NCI-H2227 (cell line): ENCODE data around the gene DRC3.

Experiments
- DNase-seq: peaks from one replicate; lab custom pipeline; 2025; ENCODE audit not compliant: unreplicated experiment; lab: John Stamatoyannopoulos, UW

DRC3 gene

DNA sequence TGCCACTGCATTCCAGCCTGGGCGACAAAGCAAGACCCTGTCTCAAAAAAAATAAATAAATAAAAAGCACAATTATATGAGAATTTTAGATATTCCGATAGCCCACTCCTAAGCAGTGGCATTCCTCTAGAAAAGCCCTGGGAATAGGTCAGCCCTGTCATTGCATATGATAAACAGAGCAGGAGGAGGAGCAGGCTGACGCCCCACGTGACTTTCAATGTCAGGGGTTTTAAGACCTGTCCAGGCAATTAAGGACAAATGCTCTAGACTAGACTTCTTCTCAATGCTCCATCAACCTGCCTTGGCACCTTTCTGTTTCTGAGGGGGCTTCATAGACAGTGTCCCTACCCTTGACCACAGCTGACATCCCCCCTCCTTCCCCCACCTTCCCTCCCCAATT lies 8.0 kb upstream of the DRC3 start:
- DNase-seq, result no peak

DNA sequence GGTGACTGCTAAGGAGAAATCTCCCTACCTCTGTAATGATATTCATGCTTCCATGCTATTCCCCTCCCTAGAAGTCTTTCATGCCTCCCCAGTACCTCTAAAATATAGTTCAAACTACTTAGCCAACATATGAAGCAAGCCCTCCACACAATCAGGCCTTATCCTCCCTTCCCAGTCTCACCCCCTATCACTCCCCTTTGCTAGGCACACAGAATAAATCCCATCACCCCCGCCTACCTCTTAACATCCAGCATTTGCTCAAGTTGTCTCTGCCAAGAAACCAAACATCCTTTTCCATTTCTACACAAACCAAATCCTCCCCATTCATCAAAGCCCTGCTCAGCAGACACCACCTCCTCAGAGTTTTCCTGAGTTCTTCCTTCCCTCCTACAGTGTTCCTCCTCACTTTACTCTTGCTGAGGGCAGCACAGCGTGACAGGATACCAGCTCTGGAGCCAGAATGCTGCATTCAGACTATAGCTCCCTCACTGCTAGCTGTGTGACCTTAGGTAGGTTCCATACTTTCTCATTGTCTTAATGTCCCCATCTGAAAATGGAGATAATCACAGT lies 7.4 kb upstream of the DRC3 start:
- DNase-seq, result no peak

DNA sequence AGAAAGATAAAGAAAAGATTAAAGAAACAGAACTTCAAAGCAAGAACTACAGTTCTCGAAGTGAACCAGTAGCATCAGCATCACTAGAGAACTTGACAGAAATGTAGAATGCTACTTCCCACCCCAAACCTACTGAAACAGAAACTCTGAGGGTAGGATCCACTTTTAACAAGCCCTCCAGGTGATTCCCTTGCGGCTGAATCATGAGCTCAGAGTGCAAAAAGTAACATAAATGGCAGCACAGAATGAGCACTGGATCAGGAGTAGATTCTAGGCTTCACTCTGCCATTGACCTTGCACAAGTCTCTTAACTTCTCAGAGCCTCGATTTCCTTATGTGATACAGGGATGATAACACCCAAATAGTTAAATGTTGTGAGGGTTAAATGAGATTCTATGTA lies 6.3 kb upstream of the DRC3 start:
- no peak for DNase-seq

DNA sequence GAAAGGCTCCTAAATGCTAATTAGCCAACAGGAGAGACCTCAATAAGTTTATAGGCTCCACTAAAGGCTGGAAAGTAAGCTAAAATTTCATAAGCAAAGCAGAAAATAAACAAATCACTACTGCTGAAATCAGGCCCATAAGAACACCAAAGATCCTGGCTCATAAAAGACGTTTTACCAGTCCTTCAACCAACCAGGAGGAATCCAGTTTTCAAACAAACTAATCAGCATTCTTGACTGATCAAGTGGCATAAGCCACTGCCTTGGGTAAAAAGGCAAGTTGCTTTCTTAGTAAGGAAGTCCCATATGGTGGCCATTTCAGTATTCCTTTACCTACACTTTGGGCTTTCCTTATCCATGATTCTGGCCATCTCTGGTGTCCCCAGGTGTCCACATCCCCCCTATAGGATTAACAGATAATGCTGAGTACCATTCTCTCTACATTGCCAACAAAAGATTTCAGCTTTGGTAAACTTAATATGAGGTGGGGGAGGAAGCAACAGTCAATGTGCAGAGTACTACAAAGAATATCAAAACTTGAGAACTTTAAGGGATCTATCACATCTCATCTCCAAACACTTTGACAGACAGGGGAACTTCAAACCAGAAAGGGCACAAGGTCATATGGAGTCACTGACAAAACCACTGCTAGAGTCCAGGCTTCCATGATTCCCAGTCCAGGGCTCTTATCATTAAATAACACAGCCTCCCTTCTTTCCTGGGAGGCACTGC lies 1.8 kb upstream of the DRC3 start:
- no peak for DNase-seq

DNA sequence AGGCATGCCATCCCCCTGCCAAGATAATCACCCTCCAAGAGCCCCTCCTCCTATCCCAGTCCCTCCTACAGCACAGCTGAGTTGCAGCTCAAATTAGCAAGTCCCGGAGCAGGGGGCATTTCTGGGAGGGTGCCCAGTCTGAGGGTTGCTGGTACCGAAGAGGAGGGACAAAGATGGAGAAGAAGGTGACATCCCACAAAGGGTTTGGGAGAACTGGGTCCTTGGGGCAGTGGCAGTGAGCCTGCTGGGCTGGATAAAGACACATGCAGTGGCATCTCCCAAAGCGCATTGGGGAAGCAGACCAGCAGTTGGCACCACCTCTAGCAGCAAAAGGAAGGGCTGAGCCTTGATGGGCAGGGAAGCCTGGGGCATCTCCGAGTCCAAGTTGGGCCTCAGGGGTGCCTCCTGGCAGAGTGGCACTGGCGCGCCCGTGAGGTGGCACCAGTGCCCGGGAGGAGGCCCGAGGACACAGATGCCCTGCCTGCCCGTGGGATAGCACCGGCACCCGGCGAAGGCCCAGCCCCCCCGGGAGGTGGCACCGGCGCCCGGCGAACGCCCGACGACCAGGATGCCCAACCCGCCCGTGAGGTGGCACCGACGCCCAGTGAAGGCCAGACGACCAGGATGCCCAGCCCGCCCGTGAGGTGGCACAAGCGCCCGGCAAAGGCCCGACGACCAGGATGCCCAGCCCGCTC lies 1.1 kb upstream of the DRC3 start:
- no peak for DNase-seq

DNA sequence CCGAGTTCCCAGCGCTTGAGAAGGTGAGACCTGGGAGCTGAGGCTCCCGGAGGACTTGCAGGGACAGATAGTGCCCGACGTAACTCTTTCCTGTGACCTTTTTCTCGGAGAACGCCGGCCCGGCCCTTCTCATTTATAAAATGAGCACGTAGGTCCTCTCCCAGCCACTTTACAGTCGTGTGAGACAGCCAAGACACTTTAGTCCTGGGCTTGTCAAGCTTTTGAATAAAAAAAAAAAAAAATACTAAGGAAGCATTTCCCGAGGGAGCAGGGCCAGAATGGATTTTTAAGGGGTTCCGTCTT lies 241 bp downstream of the DRC3 start:
- DNase-seq, result no peak

DNA sequence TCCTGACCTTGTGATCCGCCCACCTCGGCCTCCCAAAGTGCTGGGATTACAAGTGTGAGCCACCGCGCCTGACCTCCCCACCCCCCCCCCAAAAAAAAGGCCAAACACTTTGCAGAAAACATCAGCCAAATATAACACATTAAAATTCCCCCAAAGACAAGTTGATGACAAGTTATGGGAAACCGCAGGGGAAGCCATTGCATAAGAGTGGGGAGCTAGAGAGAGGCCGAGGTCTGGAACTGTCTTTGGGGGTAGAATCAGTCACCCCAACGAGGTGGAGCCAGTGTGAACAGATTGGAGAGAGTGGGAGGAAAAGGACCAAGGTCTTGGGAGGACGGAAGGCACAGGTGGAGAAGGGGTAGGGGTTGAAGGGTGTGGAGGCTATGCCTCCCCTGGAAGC lies 2.8 kb downstream of the DRC3 start:
- DNase-seq, result no peak

DNA sequence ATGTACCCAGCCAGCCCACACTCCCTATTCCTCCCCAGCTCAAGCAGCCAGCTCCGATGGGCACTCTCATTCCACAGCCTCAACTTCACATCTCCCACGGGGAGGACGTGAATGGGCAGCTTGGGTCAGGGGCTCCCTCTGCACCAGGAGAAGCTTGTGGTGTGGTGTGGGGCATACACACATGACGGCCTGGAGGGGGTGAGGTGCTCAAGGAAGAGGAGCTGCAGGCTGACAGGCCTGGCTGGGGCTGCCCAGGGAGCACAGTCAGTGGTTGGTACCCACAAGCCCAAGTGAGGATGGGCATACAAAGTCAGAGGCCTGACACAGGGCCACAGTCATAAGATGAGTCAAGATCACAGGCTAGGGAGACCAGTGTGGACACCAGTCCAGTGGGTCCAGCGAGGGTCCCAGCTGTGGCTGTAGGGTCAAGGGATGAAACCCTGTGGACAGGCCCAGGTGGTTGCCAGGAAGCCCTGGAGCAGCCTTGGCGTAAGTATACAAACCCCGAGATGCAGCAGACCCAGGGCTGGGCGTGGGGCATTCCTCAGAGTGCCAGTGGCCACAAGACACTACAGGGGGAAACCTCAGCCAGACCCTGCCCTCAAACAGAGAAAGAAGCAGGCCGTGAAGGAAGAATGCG lies 4.4 kb downstream of the DRC3 start:
- no peak for DNase-seq

DNA sequence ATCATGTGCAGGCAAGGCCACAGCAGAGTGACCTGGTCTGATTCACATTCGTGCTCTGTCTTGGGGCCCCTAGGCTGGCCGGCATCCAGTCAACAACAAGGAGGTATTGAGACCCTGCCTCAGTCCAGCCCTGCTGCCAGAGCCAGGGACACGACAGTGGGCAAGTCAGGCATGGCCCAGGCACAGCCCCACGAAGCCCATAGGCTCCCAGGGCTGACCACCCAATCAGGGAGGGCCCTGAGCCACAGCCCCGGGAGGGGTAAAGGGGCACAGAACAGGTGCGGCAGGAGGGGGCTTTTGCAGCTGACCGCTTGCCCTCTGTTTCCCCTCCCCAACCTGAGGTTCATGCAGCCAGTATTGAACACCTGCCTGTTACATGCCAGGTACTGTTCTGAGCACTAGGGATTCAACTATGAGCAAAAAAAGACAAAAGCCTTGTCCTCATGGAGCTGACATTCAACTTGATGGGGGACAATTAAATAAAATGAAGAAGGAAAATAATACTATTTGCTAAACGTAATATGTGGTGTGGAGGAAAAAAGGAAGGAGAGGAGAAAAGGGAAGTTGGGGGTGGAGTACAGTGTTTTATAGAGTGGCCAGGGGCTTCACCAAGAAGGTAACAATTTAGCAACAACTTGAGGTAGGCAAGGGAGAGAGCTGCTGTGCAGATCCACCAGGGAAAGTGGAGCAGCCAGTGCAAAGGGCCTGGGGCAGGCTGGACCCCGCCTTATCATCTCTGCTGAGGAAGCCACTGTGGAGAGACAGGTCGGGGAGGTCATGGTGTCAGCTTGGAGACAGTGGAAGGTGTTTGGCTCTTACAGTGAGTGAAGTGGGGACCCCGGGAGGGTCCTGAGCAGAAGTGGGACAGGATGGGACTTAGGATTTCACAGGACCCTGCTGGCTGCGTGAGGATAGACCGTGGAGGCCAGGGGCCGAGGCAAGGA lies 6.1 kb downstream of the DRC3 start:
- DNase-seq, result no peak

DNA sequence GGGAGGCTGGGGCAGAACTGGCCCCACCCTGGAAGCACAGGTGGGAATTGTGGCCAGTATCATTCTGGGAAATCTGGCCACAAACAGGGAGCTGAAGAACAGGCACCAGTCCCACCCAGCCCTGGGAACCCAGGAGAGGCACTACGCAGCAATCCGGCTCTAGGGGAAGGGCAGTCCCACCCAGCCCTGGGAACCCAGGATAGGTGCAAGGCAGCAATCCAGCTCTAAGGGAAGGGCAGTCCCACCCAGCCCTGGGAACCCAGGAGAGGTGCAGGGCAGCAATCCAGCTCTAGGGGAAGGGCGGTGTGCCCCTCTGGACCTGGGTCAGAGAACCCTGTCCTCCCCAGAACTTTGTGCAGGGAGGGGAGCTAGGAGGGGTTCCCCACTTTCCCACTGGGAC lies 7.1 kb downstream of the DRC3 start:
- DNase-seq, result no peak

DNA sequence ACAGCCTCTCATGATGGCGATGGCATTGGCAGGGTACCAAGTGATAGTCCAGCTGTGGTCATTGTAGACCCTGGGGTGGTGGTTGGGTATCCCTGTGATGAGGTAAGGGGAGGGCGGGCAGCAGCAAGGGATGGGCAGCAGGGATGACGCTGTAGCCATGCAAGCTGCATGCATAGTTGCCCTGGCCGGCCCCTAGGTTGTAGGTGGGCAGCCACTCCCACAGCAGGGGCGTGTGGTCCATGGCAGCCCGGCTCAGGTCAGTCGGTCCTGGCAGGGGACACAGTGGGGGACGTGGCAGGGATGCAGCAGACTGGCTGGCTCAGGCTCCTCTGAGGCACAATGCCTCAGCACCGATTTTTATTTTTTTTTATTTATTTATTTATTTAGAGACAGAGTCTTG lies 8.7 kb downstream of the DRC3 start:
- DNase-seq, result no peak

DNA sequence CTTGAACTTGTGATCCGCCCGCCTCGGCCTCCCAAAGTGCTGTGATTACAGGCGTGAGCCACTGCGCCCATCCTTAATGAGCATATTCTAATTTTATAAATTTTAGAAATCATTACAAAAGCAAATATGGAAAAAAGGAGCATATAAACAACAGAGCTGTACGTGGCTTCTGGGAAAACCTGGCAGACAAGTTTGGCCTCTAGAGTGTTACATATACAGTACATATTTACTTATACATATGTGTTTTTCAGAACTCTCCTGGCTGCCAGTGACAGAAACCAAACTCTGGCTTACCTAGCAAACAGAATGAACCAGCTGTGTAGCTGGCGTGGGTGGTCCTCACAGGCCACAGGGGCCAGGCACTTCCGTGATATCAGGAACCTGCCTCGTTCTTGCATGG lies 10.1 kb downstream of the DRC3 start:
- DNase-seq, result no peak

DNA sequence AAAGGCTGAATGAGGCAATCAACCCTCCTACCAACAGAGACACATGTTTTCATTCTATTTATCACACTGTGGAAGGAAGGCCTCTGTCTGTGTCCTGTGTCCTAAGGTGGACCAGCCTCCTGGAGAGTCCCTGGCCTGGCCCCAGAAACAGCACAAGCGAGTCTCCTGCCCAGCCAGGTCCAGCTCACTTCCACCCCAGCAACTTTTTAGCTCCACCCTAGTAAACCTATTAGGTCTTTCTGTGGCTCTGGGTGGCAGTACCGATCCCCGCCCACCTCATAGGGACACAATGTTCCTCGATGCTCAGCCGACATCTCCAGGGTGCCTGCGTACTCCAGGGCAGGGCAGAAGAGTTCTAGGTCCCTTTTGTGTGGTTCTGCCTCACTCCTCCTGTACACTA lies 10.7 kb downstream of the DRC3 start:
- no peak for DNase-seq

DNA sequence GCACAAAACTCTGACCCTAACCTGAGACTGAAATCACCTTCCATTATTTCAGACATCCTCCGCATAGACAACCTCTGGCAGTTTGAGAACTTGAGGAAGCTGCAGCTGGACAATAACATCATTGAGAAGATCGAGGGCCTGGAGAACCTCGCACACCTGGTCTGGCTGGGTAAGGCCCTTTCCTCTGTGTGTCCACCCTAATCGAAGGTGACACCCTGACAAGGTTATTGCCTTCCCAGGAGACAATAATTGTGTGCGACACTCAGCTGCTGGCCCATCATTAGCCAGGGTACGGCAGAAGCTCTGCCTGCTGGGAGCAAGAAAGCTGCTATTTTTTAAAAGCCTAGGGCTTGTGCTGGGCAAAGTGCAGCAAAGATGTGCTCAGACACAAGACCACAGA lies 11.1 kb downstream of the DRC3 start:
- no peak for DNase-seq

DNA sequence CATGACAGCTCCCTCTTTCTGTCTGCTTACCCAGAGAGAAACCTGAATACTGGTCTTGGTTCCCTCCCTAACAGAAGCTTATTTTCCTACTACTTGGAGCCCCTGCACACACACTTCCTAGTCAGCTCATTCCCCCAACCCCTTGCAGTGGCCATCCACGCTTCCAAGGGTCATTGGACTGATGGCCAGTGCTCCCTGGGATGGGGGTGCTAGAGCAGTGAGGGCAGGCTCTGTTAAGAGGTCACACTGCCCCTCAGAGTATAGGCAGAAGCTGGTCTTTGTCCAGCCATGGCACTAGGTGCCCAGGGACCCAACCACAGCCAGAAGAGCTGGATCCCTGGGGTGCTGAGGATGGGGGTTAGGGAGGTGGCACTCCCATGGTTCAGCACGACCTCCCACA lies 12.5 kb downstream of the DRC3 start:
- no peak for DNase-seq

DNA sequence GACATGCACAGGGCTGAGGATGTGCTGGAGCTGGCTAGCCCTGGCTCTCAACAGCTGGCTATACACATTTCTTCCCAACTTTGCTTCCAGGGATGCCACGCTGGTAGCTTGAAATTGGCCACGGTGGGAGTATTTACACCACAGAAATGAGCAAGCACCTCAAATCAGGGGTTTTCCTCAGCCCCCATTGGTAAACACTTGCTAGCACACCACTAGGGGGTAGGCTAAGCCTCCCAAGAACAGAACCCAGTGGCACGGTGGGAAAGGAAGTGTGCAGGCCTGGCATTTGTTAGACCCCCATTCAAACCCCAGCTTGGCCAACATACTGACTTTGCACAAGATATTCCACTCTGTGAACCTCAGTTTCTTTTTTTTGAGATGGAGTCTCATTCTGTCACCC lies 12.9 kb downstream of the DRC3 start:
- no peak for DNase-seq

DNA sequence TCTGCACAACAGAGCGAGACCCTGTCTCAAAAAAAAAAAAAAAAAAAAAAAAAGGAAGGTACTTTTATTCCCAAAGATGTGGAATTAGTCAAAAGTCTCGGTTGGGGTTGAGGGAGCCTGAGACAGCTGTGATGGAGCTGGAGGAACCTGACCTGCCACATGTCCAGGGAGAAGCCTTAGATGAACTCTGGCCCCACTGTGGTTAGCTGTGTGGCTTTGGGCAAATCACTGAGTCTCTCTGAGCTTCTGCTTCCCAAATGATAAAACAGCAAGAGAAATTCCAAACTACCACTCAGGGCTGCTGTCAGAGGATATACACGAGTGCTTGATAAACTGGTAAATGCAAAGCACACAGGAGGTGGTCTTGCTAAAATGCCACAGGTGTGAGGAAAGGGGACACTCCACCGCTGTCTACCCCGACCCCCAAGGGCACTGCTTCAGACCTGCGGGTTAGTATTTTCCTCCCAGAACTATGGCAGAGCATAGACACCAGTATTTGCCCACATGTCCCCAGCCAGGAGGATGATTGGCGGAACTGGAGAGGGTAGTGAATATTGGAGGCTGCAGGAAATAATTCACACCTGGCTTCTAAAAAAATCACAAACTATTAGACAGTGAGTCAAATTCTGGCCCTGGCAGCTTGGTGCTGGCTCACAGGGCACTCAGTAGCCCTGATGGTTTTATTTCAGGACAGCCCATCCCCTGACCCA lies 14.7 kb downstream of the DRC3 start:
- DNase-seq, result no peak

DNA sequence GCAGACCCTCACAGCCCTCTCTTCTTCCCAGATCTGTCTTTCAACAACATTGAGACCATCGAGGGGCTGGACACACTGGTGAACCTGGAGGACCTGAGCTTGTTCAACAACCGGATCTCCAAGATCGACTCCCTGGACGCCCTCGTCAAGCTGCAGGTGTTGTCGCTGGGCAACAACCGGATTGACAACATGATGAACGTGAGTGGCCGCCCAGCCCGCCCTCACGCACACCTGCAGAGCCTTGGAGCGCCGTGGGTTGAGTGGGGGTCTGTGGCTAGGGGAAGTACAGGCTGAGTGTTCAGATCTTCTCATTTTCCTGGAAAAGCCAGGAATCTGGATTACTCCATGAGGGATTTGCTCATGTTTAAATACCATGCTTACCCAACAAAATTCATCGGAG lies 15.2 kb downstream of the DRC3 start:
- DNase-seq, result no peak

DNA sequence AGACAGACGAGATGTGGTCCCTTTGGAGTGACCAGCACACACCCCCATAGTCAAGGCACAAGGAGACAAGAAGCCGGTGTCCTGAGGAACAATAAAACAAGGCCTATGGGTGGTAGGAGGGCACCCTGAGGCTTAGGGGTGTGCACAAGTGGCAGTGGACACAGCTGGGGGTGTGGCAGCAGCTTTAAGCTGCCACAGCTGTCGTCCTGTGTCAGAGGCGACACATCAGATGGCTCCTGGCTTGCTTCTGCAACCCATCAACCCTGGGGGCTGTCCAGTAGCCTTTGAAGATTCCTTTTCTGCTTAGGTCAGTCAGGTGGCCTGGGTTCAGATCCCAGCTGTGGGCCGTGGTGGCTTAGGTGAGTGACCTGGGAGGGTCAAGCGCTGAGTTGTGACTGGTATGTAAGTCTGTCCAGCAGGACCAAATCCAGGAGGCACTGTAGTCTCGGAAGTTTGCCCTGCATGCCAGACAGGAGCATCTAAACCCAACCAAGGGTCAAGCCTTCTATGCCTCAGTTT lies 15.8 kb downstream of the DRC3 start:
- DNase-seq, result no peak

DNA sequence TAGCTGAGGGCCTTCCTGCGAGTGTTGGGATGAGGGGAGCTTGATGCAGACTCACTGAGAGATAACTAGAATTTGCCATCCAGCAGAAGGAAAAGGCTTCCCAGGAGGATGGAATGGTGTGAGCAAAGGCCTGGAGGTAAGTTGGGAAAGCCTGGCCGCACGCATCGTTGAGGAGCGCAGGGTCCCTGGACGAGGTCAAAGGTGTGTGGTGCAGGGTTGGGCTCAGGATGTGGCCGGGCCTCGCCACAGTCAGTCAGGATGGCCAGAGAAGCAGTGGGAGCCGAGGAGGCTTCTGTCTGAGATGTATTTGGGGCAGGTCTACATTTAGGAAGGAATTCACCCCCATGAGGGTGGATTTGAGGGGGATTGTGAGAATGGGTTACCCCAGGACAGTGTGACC lies 16.4 kb downstream of the DRC3 start:
- DNase-seq, result no peak
